Colonic mucosa (tissue), 4 donors: Measurements from ENCODE around the gene GOLGB1. TPM values are rescaled to one million over a fixed set of nuclear protein-coding genes. Genes with fewer than 3 reads are reported as not detected.
"Not testable (repeated sequence)": the region's sequence is repeated elsewhere in the genome, so short reads cannot be mapped to it uniquely, and the experiment has no call there.

ENCODE experiments used
- DNase-seq: peaks from one replicate; pipeline ENCODE4 v3.0.0-alpha.2; 2020
- H3K27ac ChIP-seq: fragments of 200-600 bp; one replicate; pipeline ENCODE4 v1.8.0; 2021
- H3K27me3 ChIP-seq: fragments of 200-600 bp; one replicate; pipeline ENCODE4 v1.8.0; 2021
- H3K36me3 ChIP-seq: fragments of 200-600 bp; one replicate; pipeline ENCODE4 v1.8.0; 2021
- H3K4me1 ChIP-seq: fragments of 200-600 bp; one replicate; pipeline ENCODE4 v1.8.0; 2021; ENCODE audit warnings: mild to moderate bottlenecking
- H3K4me3 ChIP-seq: fragments of 200-600 bp; one replicate; pipeline ENCODE4 v1.8.0; 2021
- H3K9ac ChIP-seq, 2 donors: one replicate each; pipeline ENCODE4 v1.7.0; 2013; ENCODE audit warnings: control low read depth in 2 of 2, low read depth in 2 of 2, low read length in 2 of 2
- H3K9me3 ChIP-seq: fragments of 200-600 bp; one replicate; pipeline ENCODE4 v1.8.0; 2021
- intact Hi-C: fragments of 100-400 bp; cut with DNase I; formaldehyde crosslinking; loops from one replicate; pipeline ENCODE4 v1.14.1; 2022
- total RNA-seq, 2 donors: library from RNA; stranded (reverse); fragmentation: NEBNext Ultra II Directional in 1 of 2; extraction: Animal tissue kit (Norgen Biotek cat#: 25700) in 1 of 2; gene quantifications; one replicate each; pipeline ENCODE4 v1.2.1, GENCODE V29; 2021
- TF ChIP-seq, protein P1 (sequence below): fragments of 200-600 bp; IDR thresholded peaks from one replicate; pipeline ENCODE4 v1.8.0; 2022; ENCODE audit warnings: antibody characterized with exemption, mild to moderate bottlenecking
- donor health status: healthy.
- donor health status: DM: no; HTN: no; CAD: no.
- donor health status: DM: no; HTN: no; CAD: no.

GOLGB1 gene
- total RNA-seq, 2 donors from 2014 or later: 47.2 to 75.6 TPM

DNA sequence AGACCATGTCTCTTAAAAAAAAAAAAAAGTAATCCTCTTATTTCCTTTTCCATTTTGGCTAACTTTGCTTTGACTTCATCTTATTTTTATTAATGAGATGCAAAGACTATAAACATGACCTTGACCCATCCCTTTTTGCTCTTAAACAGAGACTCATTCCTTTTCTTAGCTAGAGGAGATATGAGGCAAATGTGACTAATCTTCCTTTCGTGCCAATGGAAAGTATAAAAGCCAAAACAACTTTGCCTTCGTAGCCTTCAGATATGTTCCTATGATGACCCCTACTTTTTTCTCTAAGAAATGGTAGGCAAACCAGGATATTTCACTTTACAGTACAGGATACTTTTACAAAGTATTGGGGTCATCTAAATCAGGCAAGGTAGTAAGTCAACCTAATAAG is 36.9 kb upstream of the GOLGB1 start:
- Histone ChIP-seq H3K4me1 (no peaks in the 10 kb centered on the region), H3K4me3 (no peak overlapping the region), H3K36me3 (no peaks in the 10 kb centered on the region), H3K9me3 (no peaks in the 10 kb centered on the region), H3K9ac (no peak overlapping the region), H3K27ac (no peak overlapping the region), H3K27me3 (no peaks in the 10 kb centered on the region)
- TF ChIP-seq, protein P1, sequence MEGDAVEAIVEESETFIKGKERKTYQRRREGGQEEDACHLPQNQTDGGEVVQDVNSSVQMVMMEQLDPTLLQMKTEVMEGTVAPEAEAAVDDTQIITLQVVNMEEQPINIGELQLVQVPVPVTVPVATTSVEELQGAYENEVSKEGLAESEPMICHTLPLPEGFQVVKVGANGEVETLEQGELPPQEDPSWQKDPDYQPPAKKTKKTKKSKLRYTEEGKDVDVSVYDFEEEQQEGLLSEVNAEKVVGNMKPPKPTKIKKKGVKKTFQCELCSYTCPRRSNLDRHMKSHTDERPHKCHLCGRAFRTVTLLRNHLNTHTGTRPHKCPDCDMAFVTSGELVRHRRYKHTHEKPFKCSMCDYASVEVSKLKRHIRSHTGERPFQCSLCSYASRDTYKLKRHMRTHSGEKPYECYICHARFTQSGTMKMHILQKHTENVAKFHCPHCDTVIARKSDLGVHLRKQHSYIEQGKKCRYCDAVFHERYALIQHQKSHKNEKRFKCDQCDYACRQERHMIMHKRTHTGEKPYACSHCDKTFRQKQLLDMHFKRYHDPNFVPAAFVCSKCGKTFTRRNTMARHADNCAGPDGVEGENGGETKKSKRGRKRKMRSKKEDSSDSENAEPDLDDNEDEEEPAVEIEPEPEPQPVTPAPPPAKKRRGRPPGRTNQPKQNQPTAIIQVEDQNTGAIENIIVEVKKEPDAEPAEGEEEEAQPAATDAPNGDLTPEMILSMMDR: no peak
- intact Hi-C loops: no loop called here
- DNase-seq: no peak

DNA sequence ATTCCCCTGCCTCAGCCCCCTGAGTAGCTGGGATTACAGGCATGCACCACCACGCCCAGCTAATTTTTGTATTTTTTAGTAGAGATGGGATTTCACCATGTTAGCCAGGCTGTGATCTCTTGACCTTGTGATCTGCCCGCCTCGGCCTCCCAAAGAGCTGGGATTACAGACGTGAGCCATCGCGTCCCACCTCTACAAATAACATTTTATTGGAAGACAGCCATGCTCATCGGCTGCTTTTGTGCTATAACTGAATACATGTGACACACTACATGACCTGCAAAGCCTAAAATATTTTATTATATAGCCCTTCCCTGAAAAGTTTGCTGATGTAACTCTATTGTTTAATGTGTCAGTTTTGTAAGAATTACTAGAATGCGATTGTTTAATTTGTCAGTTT is 33.2 kb upstream of the GOLGB1 start:
- intact Hi-C loops, H3K4me3 ChIP-seq, H3K4me1 ChIP-seq, DNase-seq, H3K27ac ChIP-seq, H3K36me3 ChIP-seq, H3K9ac ChIP-seq, H3K9me3 ChIP-seq, H3K27me3 ChIP-seq: not testable (repeated sequence)

DNA sequence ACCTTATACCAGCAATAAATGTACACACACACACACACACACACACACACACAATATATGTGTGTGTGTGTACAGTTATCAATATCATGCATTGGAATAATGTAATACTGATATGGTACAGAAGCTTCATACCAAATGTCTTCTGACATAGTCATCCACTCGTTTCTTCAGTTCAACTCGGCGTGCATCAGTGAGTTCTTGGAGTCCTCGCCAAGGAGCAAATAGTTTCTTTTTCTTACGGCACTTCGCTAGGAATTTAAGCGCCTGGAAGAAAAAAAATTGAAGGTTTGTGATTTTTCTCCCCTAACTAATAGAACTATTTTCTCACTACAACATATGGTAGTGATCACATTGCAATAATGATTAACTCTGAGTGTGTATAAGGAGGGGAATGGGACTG is 32.1 kb upstream of the GOLGB1 start:
- H3K36me3 ChIP-seq: no peaks in the 10 kb centered on the region

DNA sequence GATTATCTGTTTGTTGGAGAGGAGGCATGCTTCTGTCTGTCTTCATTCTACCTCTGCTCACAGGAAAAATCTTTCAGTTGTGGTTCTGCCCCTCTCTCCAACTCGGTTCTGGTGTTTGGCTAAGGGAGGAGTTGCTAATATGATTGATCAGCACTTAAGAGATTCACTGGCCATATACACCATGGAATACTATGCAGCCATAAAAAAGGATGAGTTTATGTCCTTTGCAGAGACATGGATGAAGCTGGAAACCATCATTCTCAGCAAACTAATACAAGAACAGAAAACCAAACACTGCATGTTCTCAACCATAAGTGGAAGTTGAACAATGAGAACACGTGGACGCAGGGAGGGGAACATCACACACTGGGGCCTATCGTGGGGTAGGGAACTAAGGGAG is 25.6 kb upstream of the GOLGB1 start:
- DNase-seq, H3K4me3 ChIP-seq, H3K27ac ChIP-seq, H3K4me1 ChIP-seq, intact Hi-C loops, H3K9me3 ChIP-seq, H3K27me3 ChIP-seq, H3K9ac ChIP-seq: not testable (repeated sequence)
- peaks cover 12% of the 10 kb centered on the region for H3K36me3 ChIP-seq

More for the DNA sequence above, 32.1 kb upstream of the GOLGB1 start:
- H3K27me3 ChIP-seq: no peaks in the 10 kb centered on the region
- no peak overlapping the region for H3K9ac ChIP-seq
- no peak overlapping the region for H3K27ac ChIP-seq
- H3K4me3 ChIP-seq: no peak overlapping the region
- DNase-seq: no peak
- H3K4me1 ChIP-seq: no peaks in the 10 kb centered on the region
- intact Hi-C loops: no loop called here
- TF ChIP-seq, protein P1: no peak
- no peaks in the 10 kb centered on the region for H3K9me3 ChIP-seq

DNA sequence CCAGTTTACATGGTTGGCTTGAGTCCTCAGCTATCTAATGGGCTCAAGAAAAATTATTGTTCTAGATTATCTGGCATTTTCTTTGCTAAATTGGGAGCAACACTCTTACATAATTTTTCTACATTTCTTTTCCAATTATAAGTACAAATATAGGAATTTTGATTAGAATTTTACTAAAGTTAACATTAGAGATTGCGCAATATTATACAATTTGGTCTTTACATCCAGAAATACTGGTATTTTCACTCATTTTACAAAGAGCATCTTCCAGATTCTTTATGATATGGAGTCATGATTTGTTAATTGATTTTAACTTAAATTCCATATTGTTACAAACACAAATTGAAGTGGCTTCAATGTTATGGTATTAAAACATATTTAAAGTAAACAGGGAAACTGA is 19.7 kb upstream of the GOLGB1 start:
- intact Hi-C loops: no loop called here
- Histone ChIP-seq H3K9ac (no peak overlapping the region), H3K9me3 (no peaks in the 10 kb centered on the region), H3K36me3 (peaks cover 15% of the 10 kb centered on the region), H3K4me1 (no peaks in the 10 kb centered on the region), H3K27me3 (no peaks in the 10 kb centered on the region), H3K27ac (no peak overlapping the region), H3K4me3 (no peak overlapping the region)
- TF ChIP-seq, protein P1: no peak
- no peak for DNase-seq

DNA sequence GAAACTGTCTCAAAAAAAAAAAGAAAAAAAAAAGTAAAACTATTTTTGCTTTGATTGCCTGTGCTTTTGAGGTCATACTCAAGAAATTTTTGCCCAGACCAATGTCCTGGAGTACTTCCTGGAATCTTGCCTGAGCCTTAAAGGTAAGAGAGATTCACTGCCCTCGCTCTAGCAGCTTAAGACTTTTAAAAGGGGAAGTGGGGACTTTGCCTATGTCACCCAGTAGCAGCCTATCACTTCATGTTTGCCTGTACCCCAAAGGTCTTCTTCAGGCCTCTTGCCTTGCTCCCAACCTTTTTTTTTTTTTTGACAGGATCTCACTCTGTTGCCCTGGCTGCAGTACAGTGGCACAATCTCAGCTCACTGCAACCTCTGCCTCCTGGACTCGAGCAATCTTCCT is 18.9 kb upstream of the GOLGB1 start:
- Histone ChIP-seq H3K27ac (no peak overlapping the region), H3K4me1 (no peaks in the 10 kb centered on the region), H3K27me3 (no peaks in the 10 kb centered on the region), H3K36me3 (peaks cover 15% of the 10 kb centered on the region), H3K9ac (no peak overlapping the region), H3K9me3 (no peaks in the 10 kb centered on the region), H3K4me3 (no peak overlapping the region)
- intact Hi-C loops: no loop called here
- TF ChIP-seq, protein P1: no peak
- no peak for DNase-seq
